C4-2B (cell line): Measurements from ENCODE around the gene CCDC66.

ENCODE experiments used
- CTCF ChIP-seq: fragments of 450-650 bp; conservative IDR thresholded peaks from 2 replicates; pipeline ENCODE4 v1.5.1; 2017; ENCODE audit warnings: mild to moderate bottlenecking
- ZFX ChIP-seq: fragments of 450-650 bp; IDR thresholded peaks from 2 replicates; pipeline ENCODE4 v1.6.1; 2017

- TF ChIP-seq CTCF (no peak), ZFX (no peak)
These were observed 111.1 kb downstream of the CCDC66 start for GRCh38 chr3:56667973-56668579.
